OCI-LY1 (cell line): ENCODE data around the gene INO80E.
A peak's percentile ranks its signal among the peaks of the same experiment; 100 is the strongest.
"Not testable (repeated sequence)": the region's sequence is repeated elsewhere in the genome, so short reads cannot be mapped to it uniquely, and the experiment has no call there.

Source experiments
- H2AFZ ChIP-seq: fragments of 200-600 bp; sonication (generic), shearing (Covaris generic); 2 replicates; pipeline ENCODE4 v1.6.0; 2014; ENCODE audit warnings: antibody characterized with exemption, mild to moderate bottlenecking, low read length
- H3F3A ChIP-seq: fragments of 200-600 bp; sonication (generic), shearing (Covaris generic); 2 replicates; pipeline ENCODE4 v1.6.0; 2014; ENCODE audit warnings: mild to moderate bottlenecking, antibody characterized with exemption, low read length, moderate library complexity; ENCODE audit not compliant: insufficient read depth
- H3K27ac ChIP-seq: fragments of 200-600 bp; sonication (generic); 2 replicates; pipeline ENCODE4 v1.5.1; 2014; ENCODE audit warnings: low read length, mixed run types, mild to moderate bottlenecking, low read depth; ENCODE audit not compliant: poor library complexity, severe bottlenecking
- H3K27me3 ChIP-seq: fragments of 200-600 bp; sonication (generic); 2 replicates; pipeline ENCODE4 v1.6.0; 2014; ENCODE audit warnings: antibody characterized with exemption, mild to moderate bottlenecking, low read length, moderate library complexity; ENCODE audit not compliant: insufficient read depth
- H3K36me3 ChIP-seq: fragments of 200-600 bp; sonication (generic); 2 replicates; pipeline ENCODE4 v1.6.1; 2014; ENCODE audit warnings: mild to moderate bottlenecking, antibody characterized with exemption, low read length, moderate library complexity, mixed read lengths; ENCODE audit not compliant: insufficient read depth
- H3K4me1 ChIP-seq: fragments of 200-600 bp; sonication (generic); 2 replicates; pipeline ENCODE4 v1.5.1; 2014; ENCODE audit warnings: mild to moderate bottlenecking, low read length, moderate library complexity; ENCODE audit not compliant: insufficient read depth, severe bottlenecking
- H3K4me2 ChIP-seq: fragments of 200-600 bp; sonication (generic), shearing (Covaris generic); 2 replicates; pipeline ENCODE4 v1.6.1; 2014; ENCODE audit warnings: low read length
- H3K4me3 ChIP-seq: fragments of 200-600 bp; sonication (generic); 2 replicates; pipeline ENCODE4 v1.5.1; 2014; ENCODE audit warnings: low read length, low read depth, mild to moderate bottlenecking, mixed read lengths; ENCODE audit not compliant: poor library complexity, severe bottlenecking
- H3K79me2 ChIP-seq: fragments of 200-600 bp; shearing (Covaris generic); 2 replicates; pipeline ENCODE4 v1.6.1; 2016; ENCODE audit warnings: mixed run types, low read length, mixed read lengths; ENCODE audit not compliant: insufficient read depth
- H3K9ac ChIP-seq: fragments of 200-600 bp; sonication (generic), shearing (Covaris generic); 2 replicates; pipeline ENCODE4 v1.6.1; 2014; ENCODE audit warnings: mild to moderate bottlenecking, low read length, mixed read lengths
- H3K9me2 ChIP-seq: fragments of 200-600 bp; sonication (generic), shearing (Covaris generic); 2 replicates; pipeline ENCODE4 v1.6.1; 2014; ENCODE audit warnings: low read depth, mild to moderate bottlenecking, low read length, mixed read lengths
- H3K9me3 ChIP-seq: fragments of 200-600 bp; shearing (Covaris generic); 2 replicates; pipeline ENCODE4 v1.6.1; 2014; ENCODE audit warnings: low read length, mixed read lengths
- H4K20me1 ChIP-seq: fragments of 200-600 bp; sonication (generic), shearing (Covaris generic); 2 replicates; pipeline ENCODE4 v1.6.0; 2016; ENCODE audit warnings: mild to moderate bottlenecking, low read length; ENCODE audit not compliant: insufficient read depth
- CTCF ChIP-seq: fragments of 200-600 bp; sonication (generic), shearing (Covaris generic); IDR thresholded peaks from 2 replicates; pipeline ENCODE4 v1.5.1; 2017; ENCODE audit warnings: mild to moderate bottlenecking, antibody characterized with exemption, low read length, moderate library complexity, mixed read lengths
- EZH2 ChIP-seq: fragments of 200-600 bp; sonication (generic), shearing (Covaris generic); IDR thresholded peaks from 2 replicates; pipeline ENCODE4 v1.8.0; 2017; ENCODE audit warnings: borderline replicate concordance, mixed run types, mild to moderate bottlenecking, antibody characterized with exemption, low read length, moderate library complexity, mixed read lengths

INO80E gene

GRCh38 chr16:30032083-30032819 lies 36.2 kb downstream of the INO80E start:
- H3K9ac ChIP-seq = no peak overlapping the region
- H3K79me2 ChIP-seq = no peaks in the 10 kb centered on the region
- H3K27ac ChIP-seq = no peak overlapping the region
- no peaks in the 10 kb centered on the region for H3F3A ChIP-seq
- no peak overlapping the region for H2AFZ ChIP-seq
- H3K36me3 ChIP-seq = no peaks in the 10 kb centered on the region; the same call in 1 of the 2 replicates
- no peaks in the 10 kb centered on the region for H3K4me1 ChIP-seq
- no peak overlapping the region for H3K4me2 ChIP-seq
- no peaks in the 10 kb centered on the region for H4K20me1 ChIP-seq
- no peak overlapping the region for H3K4me3 ChIP-seq
- H3K27me3 ChIP-seq = peaks cover 5% of the 10 kb centered on the region; the same call in 1 of the 2 replicates
- no peak for TF ChIP-seq EZH2
- TF ChIP-seq CTCF = peak; percentile 95
- no peaks in the 10 kb centered on the region for H3K9me2 ChIP-seq
- no peaks in the 10 kb centered on the region for H3K9me3 ChIP-seq

- H3K9me2 ChIP-seq = no peaks in the 10 kb centered on the region
- H3K27me3 ChIP-seq = peaks cover 5% of the 10 kb centered on the region; the same call in 1 of the 2 replicates
- H3K4me1 ChIP-seq = no peaks in the 10 kb centered on the region
These were observed 37.2 kb downstream of the INO80E start for GRCh38 chr16:30033270-30033669.

DNA sequence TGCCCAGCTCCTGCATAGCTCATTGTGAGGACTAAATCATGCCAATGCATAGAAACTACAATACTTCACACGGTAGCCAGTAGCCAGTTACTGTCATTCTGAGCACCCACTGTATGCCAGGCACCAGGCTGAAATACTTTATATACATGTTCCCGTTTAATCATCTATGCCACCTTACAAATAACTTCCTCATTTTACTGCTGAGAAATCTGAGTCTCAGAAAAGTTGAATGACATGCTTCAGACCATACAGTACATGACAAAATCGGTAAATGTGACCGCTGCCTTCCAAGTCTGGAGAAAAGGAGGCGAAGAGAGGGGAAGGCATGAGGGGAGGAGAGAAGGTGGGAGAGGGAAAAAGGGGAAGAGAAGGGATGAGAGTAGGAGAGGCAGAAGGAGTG lies 44.2 kb downstream of the INO80E start:
- Histone ChIP-seq H3K9me3 (no peaks in the 10 kb centered on the region), H3K36me3 (no peaks in the 10 kb centered on the region; the same call in 1 of the 2 replicates), H3K4me3 (no peak overlapping the region), H3K9ac (no peak overlapping the region), H3K9me2 (no peaks in the 10 kb centered on the region), H3K4me1 (no peaks in the 10 kb centered on the region), H4K20me1 (no peaks in the 10 kb centered on the region), H3K27ac (no peak overlapping the region), H3F3A (no peaks in the 10 kb centered on the region), H3K4me2 (no peak overlapping the region), H2AFZ (no peak overlapping the region), H3K79me2 (no peaks in the 10 kb centered on the region), H3K27me3 (no peaks in the 10 kb centered on the region)
- no peak for TF ChIP-seq EZH2
- TF ChIP-seq CTCF = no peak

More at GRCh38 chr16:30033270-30033669, 37.2 kb downstream of the INO80E start:
- no peak overlapping the region for H3K27ac ChIP-seq
- no peaks in the 10 kb centered on the region for H3K79me2 ChIP-seq
- H3K36me3 ChIP-seq = no peaks in the 10 kb centered on the region; the same call in 1 of the 2 replicates
- H3K4me2 ChIP-seq = no peak overlapping the region
- H3F3A ChIP-seq = no peaks in the 10 kb centered on the region
- no peak overlapping the region for H2AFZ ChIP-seq
- TF ChIP-seq EZH2 = no peak
- TF ChIP-seq CTCF = no peak
- no peaks in the 10 kb centered on the region for H3K9me3 ChIP-seq
- H4K20me1 ChIP-seq = no peaks in the 10 kb centered on the region
- H3K9ac ChIP-seq = no peak overlapping the region
- no peak overlapping the region for H3K4me3 ChIP-seq

DNA sequence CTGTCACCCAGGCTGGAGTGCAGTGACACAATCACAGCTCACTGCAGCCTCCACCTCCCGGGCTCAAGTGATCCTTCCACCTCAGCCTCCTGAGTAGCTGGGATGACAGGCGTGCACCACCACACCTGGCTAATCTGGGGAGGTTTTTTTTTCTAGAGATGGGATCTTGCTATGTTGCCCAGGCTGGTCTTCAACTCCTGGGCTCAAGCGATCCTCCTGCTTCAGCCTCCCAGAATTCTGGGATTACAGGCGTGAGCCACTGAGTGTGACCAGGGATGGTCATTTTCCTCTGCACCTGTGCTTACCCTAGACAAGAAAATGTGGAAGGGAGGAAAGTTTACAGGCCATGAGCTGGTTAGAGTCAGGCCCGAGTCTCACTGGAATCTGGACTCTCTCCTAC lies 44.6 kb downstream of the INO80E start:
- H3K79me2 ChIP-seq, H2AFZ ChIP-seq, H4K20me1 ChIP-seq, H3K4me1 ChIP-seq, H3K9me3 ChIP-seq, H3K9me2 ChIP-seq, H3K9ac ChIP-seq, H3K36me3 ChIP-seq, H3K4me2 ChIP-seq, H3K27me3 ChIP-seq, H3K4me3 ChIP-seq, H3K27ac ChIP-seq, H3F3A ChIP-seq: not testable (repeated sequence)
